H9 (cell line): ENCODE data around the gene ITGA4. TPM values are rescaled to one million over a fixed set of nuclear protein-coding genes. Genes with fewer than 3 reads are reported as not detected.

Experiments
- DNase-seq: peaks from one replicate; pipeline ENCODE4 v3.0.0-alpha.2; 2017
- H2AFZ ChIP-seq: one replicate; pipeline ENCODE4 v1.6.1; 2013; ENCODE audit warnings: mild to moderate bottlenecking, low read length, control low read depth, moderate library complexity
- H2AK5ac ChIP-seq: 2 replicates; pipeline ENCODE4 v1.6.1; 2013; ENCODE audit warnings: low read length, control low read depth, mixed read lengths; ENCODE audit not compliant: insufficient read length
- H2BK120ac ChIP-seq: one replicate; pipeline ENCODE4 v1.6.1; 2013; ENCODE audit warnings: low read depth, mild to moderate bottlenecking, low read length, control low read depth, inconsistent platforms; ENCODE audit not compliant: poor library complexity, severe bottlenecking
- H2BK12ac ChIP-seq: 2 replicates; pipeline ENCODE4 v1.6.1; 2013; ENCODE audit warnings: low read length, control low read depth, mixed read lengths, low read depth; ENCODE audit not compliant: insufficient read length
- H2BK15ac ChIP-seq: 2 replicates; pipeline ENCODE4 v1.6.1; 2013; ENCODE audit warnings: low read depth, low read length, control low read depth
- H2BK20ac ChIP-seq: one replicate; pipeline ENCODE4 v1.6.1; 2013; ENCODE audit warnings: low read depth, mild to moderate bottlenecking, low read length, control low read depth, inconsistent platforms; ENCODE audit not compliant: poor library complexity, severe bottlenecking
- H2BK5ac ChIP-seq: 2 replicates; pipeline ENCODE4 v1.6.1; 2013; ENCODE audit warnings: low read length, control low read depth, mixed read lengths; ENCODE audit not compliant: insufficient read length
- H3K14ac ChIP-seq: 2 replicates; pipeline ENCODE4 v1.6.1; 2013; ENCODE audit warnings: low read length, control low read depth; ENCODE audit not compliant: insufficient read depth
- H3K18ac ChIP-seq: 2 replicates; pipeline ENCODE4 v1.6.1; 2013; ENCODE audit warnings: low read depth, mild to moderate bottlenecking, mixed read lengths, low read length, control low read depth; ENCODE audit not compliant: insufficient read length
- H3K23ac ChIP-seq: 2 replicates; pipeline ENCODE4 v1.6.1; 2013; ENCODE audit warnings: low read length, control low read depth, mixed read lengths, low read depth; ENCODE audit not compliant: insufficient read length
- H3K23me2 ChIP-seq: 2 replicates; pipeline ENCODE4 v1.6.1; 2013; ENCODE audit warnings: low read depth, mild to moderate bottlenecking, mixed read lengths, low read length, control low read depth; ENCODE audit not compliant: insufficient read length, poor library complexity, severe bottlenecking
- H3K27ac ChIP-seq: 2 replicates; pipeline ENCODE4 v1.5.1; 2013; ENCODE audit warnings: low read length, control low read depth, mixed read lengths, low read depth; ENCODE audit not compliant: insufficient read length
- H3K27me3 ChIP-seq: 2 replicates; pipeline ENCODE4 v1.6.1; 2013; ENCODE audit warnings: low read length, control low read depth, inconsistent platforms; ENCODE audit not compliant: insufficient read depth
- H3K4ac ChIP-seq: 2 replicates; pipeline ENCODE4 v1.6.1; 2013; ENCODE audit warnings: low read depth, mild to moderate bottlenecking, control low read depth, inconsistent platforms, low read length, moderate library complexity
- H3K4me1 ChIP-seq: 2 replicates; pipeline ENCODE4 v1.6.1; 2013; ENCODE audit warnings: low read length, control low read depth, inconsistent platforms; ENCODE audit not compliant: insufficient read depth
- H3K4me2 ChIP-seq: 2 replicates; pipeline ENCODE4 v1.6.1; 2013; ENCODE audit warnings: low read length, control low read depth, mixed read lengths; ENCODE audit not compliant: insufficient read length, insufficient read depth
- H3K56ac ChIP-seq: 2 replicates; pipeline ENCODE4 v1.6.1; 2013; ENCODE audit warnings: low read depth, mild to moderate bottlenecking, mixed read lengths, low read length, control low read depth; ENCODE audit not compliant: insufficient read length
- H3K79me1 ChIP-seq: 2 replicates; pipeline ENCODE4 v1.6.1; 2013; ENCODE audit warnings: low read depth, mild to moderate bottlenecking, moderate library complexity, low read length, control low read depth, inconsistent platforms; ENCODE audit not compliant: insufficient read depth, poor library complexity, severe bottlenecking
- H3K79me2 ChIP-seq: 2 replicates; pipeline ENCODE4 v1.6.1; 2013; ENCODE audit warnings: low read length, control low read depth, inconsistent platforms; ENCODE audit not compliant: insufficient read depth
- H3K9ac ChIP-seq: 2 replicates; pipeline ENCODE4 v1.6.1; 2013; ENCODE audit warnings: low read length, control low read depth, mixed read lengths; ENCODE audit not compliant: insufficient read length; ENCODE audit errors: extremely low read depth
- H3K9me3 ChIP-seq: one replicate; pipeline ENCODE4 v1.6.1; 2013; ENCODE audit warnings: low read depth, low read length, inconsistent platforms; ENCODE audit not compliant: control insufficient read depth
- H3T11ph ChIP-seq: one replicate; pipeline ENCODE4 v1.6.1; 2013; ENCODE audit warnings: mild to moderate bottlenecking, low read length, control low read depth, inconsistent platforms
- H4K20me1 ChIP-seq: one replicate; pipeline ENCODE4 v1.6.1; 2013; ENCODE audit not compliant: control insufficient read depth, insufficient read length, insufficient read depth
- H4K5ac ChIP-seq: 2 replicates; pipeline ENCODE4 v1.6.1; 2013; ENCODE audit warnings: low read depth, mild to moderate bottlenecking, mixed read lengths, low read length, control low read depth; ENCODE audit not compliant: insufficient read length
- H4K8ac ChIP-seq: replicated peaks from 2 replicates; pipeline ENCODE4 v1.6.1; 2013; ENCODE audit warnings: low read length, control low read depth, mixed read lengths, low read depth; ENCODE audit not compliant: insufficient read length
- H4K91ac ChIP-seq: 2 replicates; pipeline ENCODE4 v1.6.1; 2013; ENCODE audit warnings: low read depth, mild to moderate bottlenecking, moderate library complexity, mixed read lengths, low read length, control low read depth; ENCODE audit not compliant: insufficient read length
- H3K27ac Mint-ChIP-seq, 3 experiments: 2 replicates in 2 of 3; 3 replicates in 1 of 3; pipeline ENCODE4 v1.8.0; 2020 to 2021; ENCODE audit warnings: mixed read lengths in 3 of 3, mild to moderate bottlenecking in 1 of 3, moderate library complexity in 1 of 3
- H3K27me3 Mint-ChIP-seq: 2 replicates; pipeline ENCODE4 v1.8.0; 2021; ENCODE audit warnings: low read depth, mild to moderate bottlenecking, moderate library complexity, mixed read lengths
- H3K36me3 Mint-ChIP-seq, 3 experiments: 2 replicates in 2 of 3; 3 replicates in 1 of 3; pipeline ENCODE4 v1.8.0; 2020 to 2021; ENCODE audit warnings: low read depth in 3 of 3, mixed read lengths in 3 of 3; ENCODE audit not compliant: insufficient read depth in 1 of 3
- H3K4me1 Mint-ChIP-seq, 2 experiments: 2 replicates each; pipeline ENCODE4 v1.8.0; 2020; ENCODE audit warnings: mixed read lengths in 2 of 2
- H3K4me3 Mint-ChIP-seq, 2 experiments: 2 replicates in 1 of 2; 3 replicates in 1 of 2; pipeline ENCODE4 v1.8.0; 2020 to 2021; ENCODE audit warnings: mild to moderate bottlenecking in 2 of 2, mixed read lengths in 2 of 2, moderate library complexity in 1 of 2
- H3K9me3 Mint-ChIP-seq, 2 experiments: 2 replicates in 1 of 2; 3 replicates in 1 of 2; pipeline ENCODE4 v1.8.0; 2020; ENCODE audit warnings: mild to moderate bottlenecking in 2 of 2, mixed read lengths in 2 of 2, moderate library complexity in 1 of 2
- WGBS: extraction: QIAGEN DNeasy Blood & Tissue Kit; methylation state at CpG from one replicate; pipeline ENCODE4 v1.1.7; 2013; ENCODE audit warnings: missing lambda C conversion rate, low lambda C conversion rate, mixed read lengths; ENCODE audit not compliant: insufficient read length; ENCODE audit errors: extremely low coverage; 5-methylcytosine and 5-hydroxymethylcytosine counted together
- total RNA-seq: library from RNA; stranded (reverse); gene quantifications from 2 replicates; pipeline ENCODE4 v1.2.1, GENCODE V29; 2021
- TF ChIP-seq, protein P1 (sequence below): fragments of 200-600 bp; sonication (generic); conservative IDR thresholded peaks from 3 replicates; pipeline ENCODE4 v1.8.0; 2021; ENCODE audit warnings: antibody characterized with exemption, mild to moderate bottlenecking

ITGA4 gene
- total RNA-seq, 1 experiment from 2014 or later: 1.3 TPM

DNA sequence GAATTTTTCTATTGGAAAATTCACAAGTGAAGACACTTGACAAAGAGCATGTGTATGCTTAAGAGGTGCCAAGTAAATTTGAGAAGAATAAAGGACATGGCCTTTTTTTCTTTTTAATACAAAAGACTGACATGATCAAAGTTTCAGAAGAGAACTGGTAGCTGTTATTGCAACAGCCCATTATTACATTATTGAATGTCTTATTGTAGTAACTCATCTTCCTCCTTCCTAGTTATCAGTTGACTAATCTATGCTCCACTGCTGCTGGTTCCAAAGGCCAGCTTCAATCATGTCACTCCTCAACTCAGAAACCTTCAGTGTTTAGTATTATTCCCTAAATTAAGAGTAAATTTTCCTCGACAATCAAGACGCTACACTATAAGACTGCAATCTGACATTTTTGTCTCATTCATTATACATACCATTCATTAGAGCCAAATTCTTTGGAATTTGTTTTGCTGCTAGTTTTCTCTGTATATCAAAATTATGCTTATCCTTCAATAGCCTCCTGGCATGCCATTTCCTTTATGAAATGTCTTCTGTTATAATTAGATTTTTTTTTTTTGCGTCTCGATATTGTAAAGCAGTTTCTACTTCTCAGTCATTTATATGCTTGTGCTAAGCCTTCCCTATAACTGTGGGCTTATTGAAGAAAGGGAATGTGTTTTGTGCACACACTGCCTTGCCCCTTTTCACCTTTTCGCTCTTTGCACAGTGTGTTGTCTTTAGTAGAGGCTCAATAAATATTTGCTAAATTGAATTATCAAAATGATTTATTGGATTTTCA lies 27.9 kb downstream of the ITGA4 start:
- Histone ChIP-seq H3K4ac (no peak overlapping the region), H2BK12ac (no peak overlapping the region), H4K20me1 (no peaks in the 10 kb centered on the region), H2AK5ac (no peak overlapping the region), H3K23ac (no peak overlapping the region), H3K27me3 (no peaks in the 10 kb centered on the region), H2BK5ac (no peak overlapping the region), H3K79me1 (no peaks in the 10 kb centered on the region), H2BK15ac (no peak overlapping the region), H3K14ac (no peak overlapping the region), H2AFZ (no peak overlapping the region), H4K8ac (no peak overlapping the region), H3K9me3 (no peaks in the 10 kb centered on the region), H3K9ac (no peak overlapping the region), H3K4me2 (no peak overlapping the region), H3K23me2 (no peaks in the 10 kb centered on the region), H3K56ac (no peak overlapping the region), H3K18ac (no peak overlapping the region), H3K27ac (no peak overlapping the region), H4K5ac (no peak overlapping the region), H3K79me2 (no peaks in the 10 kb centered on the region), H4K91ac (no peak overlapping the region), H2BK120ac (no peak overlapping the region), H3K4me1 (no peaks in the 10 kb centered on the region), H3T11ph (no peak overlapping the region), H2BK20ac (no peak overlapping the region)
- TF ChIP-seq, protein P1, sequence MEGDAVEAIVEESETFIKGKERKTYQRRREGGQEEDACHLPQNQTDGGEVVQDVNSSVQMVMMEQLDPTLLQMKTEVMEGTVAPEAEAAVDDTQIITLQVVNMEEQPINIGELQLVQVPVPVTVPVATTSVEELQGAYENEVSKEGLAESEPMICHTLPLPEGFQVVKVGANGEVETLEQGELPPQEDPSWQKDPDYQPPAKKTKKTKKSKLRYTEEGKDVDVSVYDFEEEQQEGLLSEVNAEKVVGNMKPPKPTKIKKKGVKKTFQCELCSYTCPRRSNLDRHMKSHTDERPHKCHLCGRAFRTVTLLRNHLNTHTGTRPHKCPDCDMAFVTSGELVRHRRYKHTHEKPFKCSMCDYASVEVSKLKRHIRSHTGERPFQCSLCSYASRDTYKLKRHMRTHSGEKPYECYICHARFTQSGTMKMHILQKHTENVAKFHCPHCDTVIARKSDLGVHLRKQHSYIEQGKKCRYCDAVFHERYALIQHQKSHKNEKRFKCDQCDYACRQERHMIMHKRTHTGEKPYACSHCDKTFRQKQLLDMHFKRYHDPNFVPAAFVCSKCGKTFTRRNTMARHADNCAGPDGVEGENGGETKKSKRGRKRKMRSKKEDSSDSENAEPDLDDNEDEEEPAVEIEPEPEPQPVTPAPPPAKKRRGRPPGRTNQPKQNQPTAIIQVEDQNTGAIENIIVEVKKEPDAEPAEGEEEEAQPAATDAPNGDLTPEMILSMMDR: no peak
- no CpG with 5 or more reads among the region's 5 CpGs for WGBS
- DNase-seq: no peak
- H3K9me3 Mint-ChIP-seq: no peaks in the 10 kb centered on the region
- no peaks in the 10 kb centered on the region for H3K36me3 Mint-ChIP-seq
- no peak overlapping the region for H3K27ac Mint-ChIP-seq
- no peak overlapping the region for H3K4me3 Mint-ChIP-seq
- H3K4me1 Mint-ChIP-seq: 0 out of 4 replicates have a peak, but pooled peaks cover 0 to 4% of the 10 kb centered on the region in 2 experiments
- no peaks in the 10 kb centered on the region for H3K27me3 Mint-ChIP-seq
